SK-N-SH (cell line): Measurements from ENCODE around the gene ANAPC5. TPM values are rescaled to one million over a fixed set of nuclear protein-coding genes. Genes with fewer than 3 reads are reported as not detected.

Experiments
- CTCF ChIA-PET: fragments of 300-600, 350-600 bp; formaldehyde crosslinking; extraction: SDS; loops from one replicate; lab custom pipeline; 2021; lab: Yijun Ruan, JAX
- POLR2A ChIA-PET: fragments of 350-600 bp; sonication (Branson Sonifier 250); formaldehyde crosslinking; extraction: SDS; loops from one replicate; lab custom pipeline; 2020; ENCODE audit warnings: antibody characterized with exemption, inconsistent platforms; lab: Yijun Ruan, JAX
- DNase-seq: peaks from one replicate; pipeline ENCODE4 v3.0.0; 2012
- H2AFZ ChIP-seq: fragments of 200-600 bp; sonication (generic); 2 replicates; pipeline ENCODE4 v1.8.1; 2016; ENCODE audit warnings: antibody characterized with exemption, mild to moderate bottlenecking, low read depth
- H3F3A ChIP-seq: fragments of 200-600 bp; sonication (generic); replicated peaks from 2 replicates; pipeline ENCODE3; 2016; ENCODE audit warnings: antibody characterized with exemption, mild to moderate bottlenecking; ENCODE audit not compliant: insufficient read depth
- H3K27ac ChIP-seq, 2 experiments: fragments of 200-500 bp in 1 of 2; fragments of 200-600 bp in 1 of 2; sonication (Bioruptor generic) in 1 of 2; sonication (generic), shearing (Covaris generic) in 1 of 2; 2 replicates each; pipeline versions ENCODE4 v1.5.1 to v1.6.1; 2014 to 2016; ENCODE audit warnings: low read depth in 2 of 2, inconsistent platforms in 1 of 2, low read length in 1 of 2, mild to moderate bottlenecking in 1 of 2, mixed read lengths in 1 of 2
- H3K27me3 ChIP-seq: fragments of 200-600 bp; sonication (generic), shearing (Covaris generic); 2 replicates; pipeline ENCODE4 v1.6.1; 2016; ENCODE audit warnings: mixed run types; ENCODE audit not compliant: insufficient read depth
- H3K36me3 ChIP-seq, 2 experiments: fragments of 200-500 bp in 1 of 2; fragments of 200-600 bp in 1 of 2; sonication (Bioruptor generic) in 1 of 2; sonication (generic) in 1 of 2; replicated peaks in 1 of 2; 2 replicates each; pipeline versions ENCODE3 to v1.5.1; 2014 to 2016; ENCODE audit warnings: low read length in 1 of 2, mild to moderate bottlenecking in 1 of 2; ENCODE audit not compliant: insufficient read depth in 2 of 2, control insufficient read depth in 1 of 2
- H3K4me1 ChIP-seq, 2 experiments: fragments of 200-500 bp in 1 of 2; fragments of 200-600 bp in 1 of 2; sonication (Bioruptor generic) in 1 of 2; sonication (generic), shearing (Covaris generic) in 1 of 2; 2 replicates each; pipeline versions ENCODE4 v1.5.1 to v1.6.1; 2014 to 2016; ENCODE audit warnings: low read depth in 1 of 2, low read length in 1 of 2, mixed run types in 1 of 2; ENCODE audit not compliant: insufficient read depth in 2 of 2, control insufficient read depth in 1 of 2
- H3K4me2 ChIP-seq: fragments of 200-600 bp; sonication (generic), shearing (Covaris generic); 2 replicates; pipeline ENCODE4 v1.6.1; 2017; ENCODE audit warnings: mixed run types
- H3K4me3 ChIP-seq, 2 experiments: fragments of 200-500 bp in 1 of 2; fragments of 200-600 bp in 1 of 2; sonication (Bioruptor generic) in 1 of 2; sonication (generic), shearing (Covaris generic) in 1 of 2; 2 replicates each; pipeline versions ENCODE4 v1.5.1 to v1.8.1; 2014 to 2016; ENCODE audit warnings: low read depth in 2 of 2, inconsistent platforms in 1 of 2, low read length in 1 of 2, mild to moderate bottlenecking in 1 of 2, mixed read lengths in 1 of 2, moderate library complexity in 1 of 2
- H3K79me2 ChIP-seq: fragments of 200-600 bp; sonication (generic); 2 replicates; pipeline ENCODE4 v1.8.1; 2017; ENCODE audit warnings: mild to moderate bottlenecking; ENCODE audit not compliant: insufficient read depth
- H3K9ac ChIP-seq: fragments of 200-600 bp; sonication (generic); 2 replicates; pipeline ENCODE4 v1.6.1; 2017; ENCODE audit warnings: mixed run types
- H3K9me2 ChIP-seq: fragments of 200-600 bp; sonication (generic); 2 replicates; pipeline ENCODE4 v1.6.1; 2017; ENCODE audit warnings: mixed run types
- H3K9me3 ChIP-seq: fragments of 200-600 bp; sonication (generic); 2 replicates; pipeline ENCODE4 v1.6.1; 2017; ENCODE audit warnings: mixed run types, mild to moderate bottlenecking, moderate library complexity
- H4K20me1 ChIP-seq: fragments of 200-600 bp; sonication (generic); 2 replicates; pipeline ENCODE4 v1.6.1; 2017; ENCODE audit warnings: mild to moderate bottlenecking, mixed run types; ENCODE audit not compliant: insufficient read depth
- EZH2phosphoT487 ChIP-seq: fragments of 200-600 bp; sonication (generic); IDR thresholded peaks from 2 replicates; pipeline ENCODE4 v1.6.1; 2017; ENCODE audit warnings: low read depth, mixed run types, mild to moderate bottlenecking, antibody characterized with exemption, moderate library complexity, borderline replicate concordance
- FOXJ3 ChIP-seq: sonication (generic); formaldehyde crosslinking; IDR thresholded peaks from 2 replicates; pipeline ENCODE4 v1.5.1; 2020; ENCODE audit warnings: mild to moderate bottlenecking, missing genetic modification reagents
- FOXM1 ChIP-seq: IDR thresholded peaks from 2 replicates; pipeline ENCODE4 v1.4.0; 2012; ENCODE audit warnings: low read depth, mild to moderate bottlenecking
- MXI1 ChIP-seq: IDR thresholded peaks from 2 replicates; pipeline ENCODE4 v1.6.1; 2012; ENCODE audit warnings: mild to moderate bottlenecking, low read depth, low read length, improper control_type of control experiment
- NRF1 ChIP-seq: IDR thresholded peaks from 2 replicates; pipeline ENCODE4 v1.6.1; 2012; ENCODE audit warnings: low read depth, mild to moderate bottlenecking, low read length
- POLR2AphosphoS5 ChIP-seq: IDR thresholded peaks from 2 replicates; pipeline ENCODE4 v1.6.1; 2012; ENCODE audit warnings: low read depth, low read length
- RXRA ChIP-seq: IDR thresholded peaks from 2 replicates; pipeline ENCODE4 v1.4.0; 2012; ENCODE audit warnings: low read depth, mild to moderate bottlenecking, borderline replicate concordance
- TAF1 ChIP-seq: IDR thresholded peaks from 2 replicates; pipeline ENCODE4 v1.6.1; 2012; ENCODE audit warnings: low read depth, mild to moderate bottlenecking, low read length, moderate library complexity, borderline replicate concordance
- YY1 ChIP-seq: IDR thresholded peaks from 2 replicates; pipeline ENCODE4 v1.4.0; 2012; ENCODE audit warnings: low read depth, mild to moderate bottlenecking
- WGBS: methylation state at CpG from one replicate; pipeline ENCODE4 v1.1.6; 2017; ENCODE audit warnings: low lambda C conversion rate; 5-methylcytosine and 5-hydroxymethylcytosine counted together
- polyA plus RNA-seq, 3 experiments: library from polyadenylated mRNA; depleted of rRNA; stranded (reverse); fragments of >200 nt; gene quantifications; 2 replicates each; pipeline ENCODE4 v1.2.3, GENCODE V29; 2012
- TF ChIP-seq, protein P1 (sequence below): IDR thresholded peaks from 2 replicates; pipeline ENCODE4 v1.4.0; 2012; ENCODE audit warnings: low read depth, borderline replicate concordance
- TF ChIP-seq, protein P2 (sequence below): IDR thresholded peaks from 2 replicates; pipeline ENCODE4; 2012

ANAPC5 gene
- polyA plus RNA-seq, 1 of the 3 experiments (the other 2 are of a cell fraction) = 110 TPM

DNA sequence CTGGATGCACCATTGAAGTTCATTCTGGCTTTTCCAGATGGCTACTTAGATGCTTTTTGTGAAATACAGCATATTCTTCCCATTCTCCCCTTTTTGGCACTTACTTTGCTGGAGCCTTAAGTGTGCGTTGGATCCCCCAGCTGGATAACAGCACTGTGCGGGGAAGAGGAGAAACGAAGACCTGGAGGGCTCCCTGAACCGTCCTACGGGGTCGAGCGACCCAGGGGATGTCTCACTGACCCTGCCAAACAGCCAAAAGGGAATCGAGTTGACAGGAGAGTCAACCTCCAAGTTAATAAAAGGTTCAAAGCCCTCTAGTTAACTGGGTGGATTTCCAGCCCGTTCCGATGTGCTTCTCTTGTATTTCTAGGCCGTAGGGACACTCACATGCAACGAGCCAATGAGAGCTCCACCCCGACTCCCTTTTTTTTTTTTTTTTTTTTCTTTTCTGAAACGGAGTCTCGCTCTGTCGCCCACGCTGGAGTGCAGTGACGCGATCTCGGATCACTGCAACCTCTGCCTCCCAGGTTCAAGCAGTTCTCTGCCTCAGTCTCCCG lies 54.7 kb downstream of the ANAPC5 start:
- no peaks in the 10 kb centered on the region for H3K9me3 ChIP-seq
- CTCF ChIA-PET = interaction anchor here (0.7 to 1.8 kb wide), 4 partner anchors 8 to 205 kb away, joined by 3 to 5 read pairs (median 4); no protein-coding TSS in a partner anchor
- peak overlapping the region; percentile 66 for H3K9ac ChIP-seq
- H3K79me2 ChIP-seq = peaks cover 29% of the 10 kb centered on the region
- peaks cover 11% of the 10 kb centered on the region for H3F3A ChIP-seq
- peaks cover 3 to 8% of the 10 kb centered on the region in 2 experiments; a peak in 2 of 4 replicates for H3K4me1 ChIP-seq
- peak; percentile 71 for DNase-seq
- peaks cover 0 to 3% of the 10 kb centered on the region in 2 experiments for H3K36me3 ChIP-seq
- no peaks in the 10 kb centered on the region for H3K27me3 ChIP-seq
- H4K20me1 ChIP-seq = 0 out of 2 replicates have a peak, but pooled peaks cover 3% of the 10 kb centered on the region
- H2AFZ ChIP-seq = peak overlapping the region; percentile 92
- H3K4me2 ChIP-seq = peak overlapping the region; percentile 91
- peak overlapping the region; percentile 30 to 70 for H3K27ac ChIP-seq
- POLR2A ChIA-PET = interaction anchor here (0.6 to 1.7 kb wide), 5 partner anchors 28 to 1006 kb away, joined by 3 to 5 read pairs (median 4); partner anchors contain the start of gene ANAPC5
- H3K9me2 ChIP-seq = no peaks in the 10 kb centered on the region
- peak overlapping the region; percentile 76 to 81 for H3K4me3 ChIP-seq
- TF ChIP-seq, protein P1, sequence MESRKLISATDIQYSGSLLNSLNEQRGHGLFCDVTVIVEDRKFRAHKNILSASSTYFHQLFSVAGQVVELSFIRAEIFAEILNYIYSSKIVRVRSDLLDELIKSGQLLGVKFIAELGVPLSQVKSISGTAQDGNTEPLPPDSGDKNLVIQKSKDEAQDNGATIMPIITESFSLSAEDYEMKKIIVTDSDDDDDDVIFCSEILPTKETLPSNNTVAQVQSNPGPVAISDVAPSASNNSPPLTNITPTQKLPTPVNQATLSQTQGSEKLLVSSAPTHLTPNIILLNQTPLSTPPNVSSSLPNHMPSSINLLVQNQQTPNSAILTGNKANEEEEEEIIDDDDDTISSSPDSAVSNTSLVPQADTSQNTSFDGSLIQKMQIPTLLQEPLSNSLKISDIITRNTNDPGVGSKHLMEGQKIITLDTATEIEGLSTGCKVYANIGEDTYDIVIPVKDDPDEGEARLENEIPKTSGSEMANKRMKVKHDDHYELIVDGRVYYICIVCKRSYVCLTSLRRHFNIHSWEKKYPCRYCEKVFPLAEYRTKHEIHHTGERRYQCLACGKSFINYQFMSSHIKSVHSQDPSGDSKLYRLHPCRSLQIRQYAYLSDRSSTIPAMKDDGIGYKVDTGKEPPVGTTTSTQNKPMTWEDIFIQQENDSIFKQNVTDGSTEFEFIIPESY = no peak
- TF ChIP-seq, protein P2, sequence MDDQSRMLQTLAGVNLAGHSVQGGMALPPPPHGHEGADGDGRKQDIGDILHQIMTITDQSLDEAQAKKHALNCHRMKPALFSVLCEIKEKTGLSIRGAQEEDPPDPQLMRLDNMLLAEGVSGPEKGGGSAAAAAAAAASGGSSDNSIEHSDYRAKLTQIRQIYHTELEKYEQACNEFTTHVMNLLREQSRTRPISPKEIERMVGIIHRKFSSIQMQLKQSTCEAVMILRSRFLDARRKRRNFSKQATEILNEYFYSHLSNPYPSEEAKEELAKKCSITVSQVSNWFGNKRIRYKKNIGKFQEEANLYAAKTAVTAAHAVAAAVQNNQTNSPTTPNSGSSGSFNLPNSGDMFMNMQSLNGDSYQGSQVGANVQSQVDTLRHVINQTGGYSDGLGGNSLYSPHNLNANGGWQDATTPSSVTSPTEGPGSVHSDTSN = no peak
- TF ChIP-seq FOXM1 = no peak
- TF ChIP-seq TAF1 = no peak
- TF ChIP-seq YY1 = no peak
- TF ChIP-seq EZH2phosphoT487 = no peak
- 5% methylated on average over 21 of the region's 21 CpGs for WGBS

DNA sequence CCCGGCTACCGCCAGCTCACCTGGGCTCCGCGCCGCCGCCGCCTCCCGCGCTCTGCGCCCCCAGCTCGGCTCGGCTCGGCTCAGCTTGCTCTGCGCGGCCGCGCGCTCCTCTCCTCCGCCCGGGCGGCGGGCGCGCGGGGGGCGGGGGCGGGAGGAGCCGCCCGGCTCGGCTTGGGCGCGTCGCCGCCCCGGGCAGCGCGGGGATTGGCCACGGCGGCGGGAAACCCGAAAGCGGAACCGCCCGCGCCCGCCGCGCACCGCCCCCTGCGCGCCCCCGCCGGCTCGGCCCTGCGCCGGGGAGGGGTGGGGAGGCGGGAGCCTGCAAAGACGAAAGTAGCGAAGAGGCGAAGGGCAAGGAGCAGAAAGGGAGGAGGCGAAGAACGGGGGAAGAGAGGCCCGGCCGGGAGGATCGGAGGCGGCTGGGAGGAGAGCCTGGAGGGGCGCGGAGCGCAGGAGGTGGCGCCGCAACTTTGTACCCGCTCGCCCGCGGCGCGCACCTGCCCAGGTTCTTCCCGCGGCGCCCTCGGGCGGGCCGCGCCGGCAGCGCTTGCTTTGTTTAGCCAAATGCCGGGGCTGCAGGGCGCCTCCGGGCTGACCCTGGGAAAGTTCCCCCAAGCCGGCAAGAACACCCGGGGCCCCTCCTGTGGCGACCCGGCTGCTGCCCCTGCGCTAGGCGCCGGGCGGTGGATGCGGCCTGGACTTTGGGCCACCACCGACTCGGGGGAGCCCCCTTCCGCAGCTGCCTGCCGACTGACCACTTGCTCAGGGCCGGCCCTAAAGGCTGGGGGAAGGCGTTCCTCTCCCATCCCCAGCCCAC lies 55.4 kb downstream of the ANAPC5 start, which contains the start of gene CAMKK2:
TSS of gene CAMKK2 (minus strand) at position 92 of the 817 bp plus-strand sequence. CDS start 22,183 bp downstream, outside the sequence.
- DNase-seq = peak; percentile 98
- CTCF ChIA-PET = interaction anchor here (0.8 to 1.8 kb wide), 4 partner anchors 9 to 26 kb away, joined by 3 to 5 read pairs (median 4); no protein-coding TSS in a partner anchor

More for the DNA sequence above, 55.4 kb downstream of the ANAPC5 start, which contains the start of gene CAMKK2:
- peaks cover 0 to 7% of the 10 kb centered on the region in 2 experiments for H3K36me3 ChIP-seq
- no peaks in the 10 kb centered on the region for H3K27me3 ChIP-seq
- peak within 1 kb of the TSS; percentile 92 for H2AFZ ChIP-seq
- TF ChIP-seq POLR2AphosphoS5 (0 out of 2 replicates have a peak, but pooled peaks have one; percentile 45), NRF1 (peak; percentile 68; the same call in 1 of the 2 replicates), FOXJ3 (CRISPR knock-in tag) (no peak), RXRA (no peak), MXI1 (peak; percentile 16; the same call in 1 of the 2 replicates)
- H3K4me1 ChIP-seq = peaks cover 3 to 8% of the 10 kb centered on the region in 2 experiments; a peak in 2 of 4 replicates
- H3K9me3 ChIP-seq = no peaks in the 10 kb centered on the region
- peak within 1 kb of the TSS; percentile 85 for H3K9ac ChIP-seq
- peak within 1 kb of the TSS; percentile 76 to 90 for H3K4me3 ChIP-seq
- no peaks in the 10 kb centered on the region for H3K9me2 ChIP-seq
- peak within 1 kb of the TSS; percentile 30 to 70 for H3K27ac ChIP-seq
- peaks cover 11% of the 10 kb centered on the region for H3F3A ChIP-seq
- peak within 1 kb of the TSS; percentile 96 for H3K4me2 ChIP-seq
- H4K20me1 ChIP-seq = 0 out of 2 replicates have a peak, but pooled peaks cover 3% of the 10 kb centered on the region
- POLR2A ChIA-PET = interaction anchor here (0.5 to 1.7 kb wide), 5 partner anchors 29 to 136 kb away, joined by 3 to 5 read pairs (median 3); partner anchors contain the start of gene ANAPC5
- peaks cover 34% of the 10 kb centered on the region for H3K79me2 ChIP-seq
- WGBS = 4% methylated on average over 16 of the region's 104 CpGs
